Nephron (organoid): ENCODE results near the gene TNIP1.

ENCODE experiments used
- H3K27ac Mint-ChIP-seq, 3 experiments: 2 replicates each; pipeline ENCODE4 v1.8.0; 2020; ENCODE audit warnings: mixed read lengths in 3 of 3, mild to moderate bottlenecking in 2 of 3, moderate library complexity in 1 of 3
- H3K27me3 Mint-ChIP-seq: 2 replicates; pipeline ENCODE4 v1.8.0; 2021; ENCODE audit warnings: low read depth, mild to moderate bottlenecking, moderate library complexity, mixed read lengths
- H3K36me3 Mint-ChIP-seq: 2 replicates; pipeline ENCODE4 v1.8.0; 2020; ENCODE audit warnings: low read depth, mixed read lengths
- H3K4me1 Mint-ChIP-seq: 2 replicates; pipeline ENCODE4 v1.8.0; 2020; ENCODE audit warnings: mixed read lengths
- H3K4me3 Mint-ChIP-seq, 3 experiments: 2 replicates each; pipeline ENCODE4 v1.8.0; 2020; ENCODE audit warnings: mild to moderate bottlenecking in 3 of 3, mixed read lengths in 3 of 3, moderate library complexity in 2 of 3
- H3K9me3 Mint-ChIP-seq: 2 replicates; pipeline ENCODE4 v1.8.0; 2020; ENCODE audit warnings: mixed read lengths
- TF ChIP-seq, protein P1 (sequence below), 3 experiments: fragments of 200-600 bp; sonication (generic); IDR thresholded peaks; one replicate each; pipeline ENCODE4 v1.5.0; 2021; ENCODE audit warnings: antibody characterized with exemption in 3 of 3; ENCODE audit not compliant: unreplicated experiment in 3 of 3

TNIP1 gene

DNA sequence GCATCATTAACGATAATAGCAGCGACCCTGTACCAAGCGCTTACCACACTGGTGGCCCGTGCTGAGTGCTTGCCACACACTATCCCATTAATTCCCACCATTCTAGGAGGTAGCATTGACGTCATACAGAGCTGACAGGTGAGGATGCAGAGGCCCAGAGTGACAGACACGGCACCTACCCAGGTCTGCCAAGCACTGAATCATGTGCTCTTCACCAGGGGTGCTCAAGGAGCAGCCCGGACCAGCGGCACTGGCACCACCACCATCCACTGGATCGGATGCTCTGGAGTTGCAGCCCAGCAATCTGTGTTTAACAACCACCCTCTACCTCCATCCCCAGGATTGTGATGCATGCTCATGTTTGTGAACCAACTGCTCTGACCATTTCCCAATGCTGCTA is 3.4 kb downstream of the TNIP1 start:
- TF ChIP-seq, protein P1, sequence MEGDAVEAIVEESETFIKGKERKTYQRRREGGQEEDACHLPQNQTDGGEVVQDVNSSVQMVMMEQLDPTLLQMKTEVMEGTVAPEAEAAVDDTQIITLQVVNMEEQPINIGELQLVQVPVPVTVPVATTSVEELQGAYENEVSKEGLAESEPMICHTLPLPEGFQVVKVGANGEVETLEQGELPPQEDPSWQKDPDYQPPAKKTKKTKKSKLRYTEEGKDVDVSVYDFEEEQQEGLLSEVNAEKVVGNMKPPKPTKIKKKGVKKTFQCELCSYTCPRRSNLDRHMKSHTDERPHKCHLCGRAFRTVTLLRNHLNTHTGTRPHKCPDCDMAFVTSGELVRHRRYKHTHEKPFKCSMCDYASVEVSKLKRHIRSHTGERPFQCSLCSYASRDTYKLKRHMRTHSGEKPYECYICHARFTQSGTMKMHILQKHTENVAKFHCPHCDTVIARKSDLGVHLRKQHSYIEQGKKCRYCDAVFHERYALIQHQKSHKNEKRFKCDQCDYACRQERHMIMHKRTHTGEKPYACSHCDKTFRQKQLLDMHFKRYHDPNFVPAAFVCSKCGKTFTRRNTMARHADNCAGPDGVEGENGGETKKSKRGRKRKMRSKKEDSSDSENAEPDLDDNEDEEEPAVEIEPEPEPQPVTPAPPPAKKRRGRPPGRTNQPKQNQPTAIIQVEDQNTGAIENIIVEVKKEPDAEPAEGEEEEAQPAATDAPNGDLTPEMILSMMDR (IDR thresholded peaks at IDR 0.05; ENCODE audit: unreplicated experiment in 3 of 3), result no peak
- Mint-ChIP-seq H3K36me3 (peaks cover 12% of the 10 kb centered on the region), H3K4me1 (peaks cover 46% of the 10 kb centered on the region), H3K27me3 (no peaks in the 10 kb centered on the region), H3K4me3 (peak overlapping the region in 2 of 3 experiments; percentile 46 to 50), H3K9me3 (no peaks in the 10 kb centered on the region), H3K27ac (no peak overlapping the region)

DNA sequence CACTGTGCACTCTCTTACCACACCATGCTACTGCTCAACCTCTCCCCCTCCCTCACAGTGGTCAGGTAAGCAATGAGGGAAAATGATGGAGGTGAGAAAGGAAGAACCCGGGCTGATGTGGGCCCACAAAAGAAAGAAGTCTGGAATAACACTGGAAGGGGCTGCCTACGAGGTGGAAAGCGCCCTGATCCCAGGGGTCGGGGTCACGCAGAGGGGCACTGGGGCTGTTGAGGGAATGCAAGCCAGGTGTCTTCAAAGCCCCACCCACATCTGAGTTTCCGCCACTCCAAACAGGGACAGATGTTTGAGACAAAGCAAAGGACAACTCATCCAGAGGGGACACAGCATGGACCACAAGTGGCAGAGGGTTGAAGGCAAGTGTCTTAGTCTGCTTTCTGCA is 4.2 kb downstream of the TNIP1 start:
- Mint-ChIP-seq H3K4me1 (peaks cover 47% of the 10 kb centered on the region), H3K27ac (no peak overlapping the region), H3K27me3 (no peaks in the 10 kb centered on the region), H3K36me3 (peaks cover 12% of the 10 kb centered on the region), H3K9me3 (no peaks in the 10 kb centered on the region), H3K4me3 (peak overlapping the region in 1 of 3 experiments; percentile 46)
- TF ChIP-seq, protein P1 (IDR thresholded peaks at IDR 0.05; ENCODE audit: unreplicated experiment in 3 of 3), result no peak

DNA sequence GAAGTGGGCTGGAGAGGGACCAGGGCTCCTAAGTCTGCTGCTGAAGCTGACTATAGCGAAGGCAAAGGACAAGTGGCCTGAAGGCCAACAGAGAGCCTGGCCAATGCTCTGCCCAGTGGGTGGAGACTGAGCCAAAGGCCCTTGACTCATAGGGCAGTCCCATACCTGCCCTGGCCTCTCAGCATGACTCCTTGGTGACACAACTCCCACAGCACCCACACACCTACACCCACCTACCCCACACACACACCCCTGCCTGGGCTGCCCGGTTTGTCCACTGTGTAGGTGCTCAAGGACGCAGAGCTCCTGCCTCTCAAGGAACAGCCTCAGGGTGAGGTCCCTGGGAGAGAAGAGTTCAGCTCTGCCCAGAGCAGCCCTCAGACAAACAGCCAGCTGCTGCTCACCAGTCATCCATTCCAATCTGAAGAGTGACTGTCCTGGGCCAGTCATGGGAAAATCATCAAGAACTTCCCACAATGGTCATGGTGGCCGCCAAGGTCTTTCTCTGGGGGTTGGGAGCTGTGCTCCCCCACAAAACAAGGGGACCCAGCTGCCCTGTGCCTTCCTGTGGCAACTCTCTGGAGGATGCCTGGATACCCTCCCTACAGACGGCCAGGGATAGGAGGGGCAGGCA is 5.0 kb downstream of the TNIP1 start:
- Mint-ChIP-seq H3K27me3 (no peaks in the 10 kb centered on the region), H3K36me3 (peaks cover 12% of the 10 kb centered on the region), H3K9me3 (no peaks in the 10 kb centered on the region), H3K27ac (no peak overlapping the region), H3K4me1 (peaks cover 49% of the 10 kb centered on the region), H3K4me3 (no peak overlapping the region)
- TF ChIP-seq, protein P1 (IDR thresholded peaks at IDR 0.05; ENCODE audit: unreplicated experiment in 3 of 3), result no peak

DNA sequence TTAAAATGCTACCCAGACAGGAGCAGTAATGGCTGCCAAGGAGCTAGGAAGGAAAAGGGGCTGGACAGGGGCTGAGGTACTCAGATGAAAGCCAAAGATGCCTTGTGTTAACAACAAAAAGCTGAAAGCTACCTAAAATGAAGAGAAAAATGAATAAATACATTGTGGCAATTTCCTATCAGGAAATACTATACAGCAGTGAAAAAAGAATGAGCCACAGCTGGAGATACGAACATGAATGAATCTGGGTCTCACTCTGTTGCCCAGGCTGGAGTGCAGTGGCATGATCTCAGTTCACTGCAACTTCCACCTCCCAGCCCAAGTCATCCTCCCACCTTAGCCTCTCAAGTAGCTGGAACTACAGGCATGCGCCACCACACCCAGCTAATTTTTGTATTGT is 6.3 kb downstream of the TNIP1 start:
- H3K4me3 Mint-ChIP-seq, result no peak overlapping the region

DNA sequence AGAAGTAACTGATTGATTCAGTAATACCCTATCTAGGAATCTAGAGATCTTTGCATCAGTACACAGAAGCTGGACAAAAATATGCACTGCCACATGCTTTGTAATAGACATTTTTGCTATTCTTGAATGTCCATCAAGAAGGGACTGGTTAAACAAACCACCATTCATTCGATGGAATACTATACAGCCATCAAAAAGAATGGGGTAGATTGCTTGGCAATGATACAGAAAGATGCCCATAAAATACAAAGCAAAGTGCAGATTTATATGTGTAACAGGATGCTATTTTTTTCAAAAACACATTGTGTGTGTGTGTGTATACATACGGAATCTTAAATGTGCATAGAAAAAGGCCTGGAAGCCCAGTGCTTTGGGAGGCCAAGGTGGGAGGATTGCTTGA is 7.6 kb downstream of the TNIP1 start:
- no peaks in the 10 kb centered on the region for H3K9me3 Mint-ChIP-seq
- peaks cover 59% of the 10 kb centered on the region for H3K4me1 Mint-ChIP-seq
- TF ChIP-seq, protein P1 (IDR thresholded peaks at IDR 0.05; ENCODE audit: unreplicated experiment in 3 of 3), result no peak
- H3K27ac Mint-ChIP-seq, result no peak overlapping the region
- H3K4me3 Mint-ChIP-seq, result no peak overlapping the region
- H3K27me3 Mint-ChIP-seq, result no peaks in the 10 kb centered on the region
- peaks cover 9% of the 10 kb centered on the region for H3K36me3 Mint-ChIP-seq

More for the DNA sequence above, 6.3 kb downstream of the TNIP1 start:
- H3K36me3 Mint-ChIP-seq, result peaks cover 12% of the 10 kb centered on the region
- H3K27ac Mint-ChIP-seq, result no peak overlapping the region
- TF ChIP-seq, protein P1 (IDR thresholded peaks at IDR 0.05; ENCODE audit: unreplicated experiment in 3 of 3), result no peak
- H3K27me3 Mint-ChIP-seq, result no peaks in the 10 kb centered on the region
- H3K4me1 Mint-ChIP-seq, result peaks cover 53% of the 10 kb centered on the region
- H3K9me3 Mint-ChIP-seq, result no peaks in the 10 kb centered on the region

DNA sequence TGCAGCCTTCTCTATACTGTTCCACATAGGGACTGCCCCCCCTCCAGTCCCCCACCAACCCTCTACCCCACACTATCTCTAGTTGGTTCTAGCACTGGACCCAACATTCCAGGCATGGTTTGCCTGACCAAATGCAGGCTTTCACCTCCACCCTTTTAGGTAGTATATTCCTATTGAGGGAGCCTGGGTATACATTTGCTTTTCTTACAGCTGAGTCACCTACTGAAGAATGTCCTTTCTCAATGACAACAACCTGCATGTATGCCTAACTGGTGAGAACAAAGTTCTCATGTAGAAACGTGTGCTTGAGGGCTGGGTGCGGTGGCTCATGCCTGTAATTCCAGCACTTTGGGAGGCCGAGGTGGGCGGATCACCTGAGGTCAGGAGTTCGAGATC is 8.2 kb downstream of the TNIP1 start:
- H3K36me3 Mint-ChIP-seq, result peaks cover 4% of the 10 kb centered on the region
- H3K4me1 Mint-ChIP-seq, result peaks cover 60% of the 10 kb centered on the region
- no peak overlapping the region for H3K4me3 Mint-ChIP-seq
- H3K27me3 Mint-ChIP-seq, result no peaks in the 10 kb centered on the region
- H3K27ac Mint-ChIP-seq, result no peak overlapping the region
- TF ChIP-seq, protein P1 (IDR thresholded peaks at IDR 0.05; ENCODE audit: unreplicated experiment in 3 of 3), result no peak
- no peaks in the 10 kb centered on the region for H3K9me3 Mint-ChIP-seq
